OCI-LY1 (cell line): Measurements from ENCODE around the gene TFF3.

Source experiments
- EZH2 ChIP-seq: fragments of 200-600 bp; sonication (generic), shearing (Covaris generic); IDR thresholded peaks from 2 replicates; pipeline ENCODE4 v1.8.0; 2017; ENCODE audit warnings: borderline replicate concordance, mixed run types, mild to moderate bottlenecking, antibody characterized with exemption, low read length, moderate library complexity, mixed read lengths
- TF ChIP-seq, protein P1 (sequence below): fragments of 200-600 bp; sonication (generic), shearing (Covaris generic); IDR thresholded peaks from 2 replicates; pipeline ENCODE4 v1.5.1; 2017; ENCODE audit warnings: mild to moderate bottlenecking, antibody characterized with exemption, low read length, moderate library complexity, mixed read lengths

DNA sequence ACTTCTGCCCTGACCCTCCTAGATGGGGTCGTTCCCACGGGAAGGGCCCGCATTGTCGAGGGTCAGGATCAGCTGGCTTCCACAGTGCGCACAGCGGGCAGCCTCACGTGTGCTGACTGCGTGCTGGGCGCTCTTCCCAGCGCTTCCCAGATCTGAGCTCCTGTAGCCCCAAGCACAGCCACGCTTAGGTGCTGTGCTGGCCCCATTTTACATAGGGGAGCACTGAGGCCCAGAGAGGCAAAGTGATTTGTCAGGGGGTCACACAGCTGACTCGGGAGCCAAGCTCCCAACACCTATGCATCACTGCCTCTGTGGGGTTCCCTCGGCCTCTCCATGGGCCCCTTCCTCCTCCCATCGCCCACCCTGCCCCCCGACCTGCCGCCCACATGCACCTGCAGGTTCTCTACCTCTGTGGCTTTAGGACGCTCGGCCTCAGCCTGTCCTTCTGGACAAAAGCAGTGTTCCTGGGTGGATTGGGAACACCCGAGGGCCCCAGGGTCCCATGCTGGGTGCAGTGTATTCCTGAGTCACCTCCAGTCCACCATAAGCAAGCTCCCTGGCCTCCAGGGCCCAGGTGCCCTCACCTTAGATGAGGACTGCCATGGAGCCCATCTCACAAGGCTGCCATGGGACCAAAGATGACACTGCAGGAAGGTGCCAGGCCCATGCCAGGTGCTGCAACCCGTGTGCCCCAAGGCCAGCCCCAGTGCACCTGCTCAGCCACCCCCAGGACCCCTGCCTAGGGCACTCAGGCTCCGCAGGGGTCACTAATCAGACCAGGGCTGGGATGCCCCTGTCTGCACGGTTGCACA lies 23.3 kb downstream of the TFF3 start:
- TF ChIP-seq, protein P1, sequence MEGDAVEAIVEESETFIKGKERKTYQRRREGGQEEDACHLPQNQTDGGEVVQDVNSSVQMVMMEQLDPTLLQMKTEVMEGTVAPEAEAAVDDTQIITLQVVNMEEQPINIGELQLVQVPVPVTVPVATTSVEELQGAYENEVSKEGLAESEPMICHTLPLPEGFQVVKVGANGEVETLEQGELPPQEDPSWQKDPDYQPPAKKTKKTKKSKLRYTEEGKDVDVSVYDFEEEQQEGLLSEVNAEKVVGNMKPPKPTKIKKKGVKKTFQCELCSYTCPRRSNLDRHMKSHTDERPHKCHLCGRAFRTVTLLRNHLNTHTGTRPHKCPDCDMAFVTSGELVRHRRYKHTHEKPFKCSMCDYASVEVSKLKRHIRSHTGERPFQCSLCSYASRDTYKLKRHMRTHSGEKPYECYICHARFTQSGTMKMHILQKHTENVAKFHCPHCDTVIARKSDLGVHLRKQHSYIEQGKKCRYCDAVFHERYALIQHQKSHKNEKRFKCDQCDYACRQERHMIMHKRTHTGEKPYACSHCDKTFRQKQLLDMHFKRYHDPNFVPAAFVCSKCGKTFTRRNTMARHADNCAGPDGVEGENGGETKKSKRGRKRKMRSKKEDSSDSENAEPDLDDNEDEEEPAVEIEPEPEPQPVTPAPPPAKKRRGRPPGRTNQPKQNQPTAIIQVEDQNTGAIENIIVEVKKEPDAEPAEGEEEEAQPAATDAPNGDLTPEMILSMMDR, result no peak
- no peak for TF ChIP-seq EZH2
